Esophagus muscularis mucosa (tissue), 4 donors: Measurements from ENCODE around the gene MRPL55.

Experiments used
- EP300 ChIP-seq: sonication (generic); formaldehyde crosslinking; IDR thresholded peaks from one replicate; pipeline ENCODE4 v1.6.1; 2017; ENCODE audit warnings: antibody characterized with exemption
- POLR2A ChIP-seq: fragments of 450-650 bp; IDR thresholded peaks from one replicate; pipeline ENCODE4 v1.6.1; 2017; ENCODE audit warnings: antibody characterized with exemption, moderate library complexity, mild to moderate bottlenecking, low read depth
- POLR2AphosphoS5 ChIP-seq, 2 donors: sonication (generic); formaldehyde crosslinking; IDR thresholded peaks; one replicate each; pipeline ENCODE4 v1.6.1; 2017; ENCODE audit warnings: antibody characterized with exemption in 2 of 2
- TF ChIP-seq, protein P1 (sequence below), 3 experiments: fragments of 200-600 bp in 2 of 3; fragments of 450-650 bp in 1 of 3; sonication (generic) in 2 of 3; IDR thresholded peaks; one replicate each; pipeline ENCODE4 v1.5.1; 2017 to 2019; ENCODE audit warnings: antibody characterized with exemption in 3 of 3, mild to moderate bottlenecking in 2 of 3, moderate library complexity in 1 of 3

DNA sequence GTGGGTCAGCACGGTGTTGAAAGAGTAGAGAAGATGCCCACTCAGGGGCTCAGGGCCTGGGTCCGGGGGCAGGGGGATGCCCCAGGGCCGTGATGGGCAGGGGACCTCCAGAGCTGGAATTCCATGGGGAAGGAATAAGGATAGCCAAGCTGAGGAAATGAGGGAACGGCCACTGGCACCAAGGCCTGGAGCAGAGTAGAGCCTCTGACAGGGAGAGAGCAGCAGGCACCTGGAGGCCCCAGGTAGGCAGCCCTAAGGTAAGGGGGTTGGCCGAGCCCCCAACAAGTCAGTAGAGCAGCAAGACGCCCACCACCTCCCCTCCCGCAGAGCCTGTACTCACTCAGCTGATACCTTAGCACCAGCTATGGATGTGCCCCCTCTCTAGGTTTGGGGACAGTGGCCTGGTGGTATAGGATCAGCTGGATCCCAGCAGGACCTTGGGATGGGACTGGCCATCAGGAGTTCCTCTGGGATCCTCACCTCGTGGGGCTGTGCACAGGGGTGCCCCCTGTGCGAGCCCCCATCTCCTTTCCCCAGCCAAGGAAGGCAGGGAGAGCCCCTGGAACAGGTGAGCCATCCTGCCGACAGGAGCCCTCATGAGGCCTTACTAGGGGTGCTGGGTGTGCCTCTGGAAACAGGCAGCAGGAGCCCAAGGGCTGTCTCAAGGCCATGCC lies 47.6 kb downstream of the MRPL55 start:
- TF ChIP-seq POLR2AphosphoS5 (IDR thresholded peaks at IDR 0.05), result no peak
- TF ChIP-seq, protein P1, sequence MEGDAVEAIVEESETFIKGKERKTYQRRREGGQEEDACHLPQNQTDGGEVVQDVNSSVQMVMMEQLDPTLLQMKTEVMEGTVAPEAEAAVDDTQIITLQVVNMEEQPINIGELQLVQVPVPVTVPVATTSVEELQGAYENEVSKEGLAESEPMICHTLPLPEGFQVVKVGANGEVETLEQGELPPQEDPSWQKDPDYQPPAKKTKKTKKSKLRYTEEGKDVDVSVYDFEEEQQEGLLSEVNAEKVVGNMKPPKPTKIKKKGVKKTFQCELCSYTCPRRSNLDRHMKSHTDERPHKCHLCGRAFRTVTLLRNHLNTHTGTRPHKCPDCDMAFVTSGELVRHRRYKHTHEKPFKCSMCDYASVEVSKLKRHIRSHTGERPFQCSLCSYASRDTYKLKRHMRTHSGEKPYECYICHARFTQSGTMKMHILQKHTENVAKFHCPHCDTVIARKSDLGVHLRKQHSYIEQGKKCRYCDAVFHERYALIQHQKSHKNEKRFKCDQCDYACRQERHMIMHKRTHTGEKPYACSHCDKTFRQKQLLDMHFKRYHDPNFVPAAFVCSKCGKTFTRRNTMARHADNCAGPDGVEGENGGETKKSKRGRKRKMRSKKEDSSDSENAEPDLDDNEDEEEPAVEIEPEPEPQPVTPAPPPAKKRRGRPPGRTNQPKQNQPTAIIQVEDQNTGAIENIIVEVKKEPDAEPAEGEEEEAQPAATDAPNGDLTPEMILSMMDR (IDR thresholded peaks at IDR 0.05), result no peak
- no peak for TF ChIP-seq POLR2A
- no peak for TF ChIP-seq EP300
